Neural cell (in vitro differentiated cells): Measurements from ENCODE around the gene CYP26B1. TPM values are rescaled to one million over a fixed set of nuclear protein-coding genes. Genes with fewer than 3 reads are reported as not detected.

Experiments used
- H2AFZ ChIP-seq: fragments of 200-600, 300-800 bp; sonication (generic), shearing (Covaris generic); 2 replicates; pipeline ENCODE4 v1.6.0; 2014; ENCODE audit warnings: low read depth, mild to moderate bottlenecking, antibody characterized with exemption, low read length, moderate library complexity
- H3F3A ChIP-seq: fragments of 200-600 bp; shearing (Covaris generic); 2 replicates; pipeline ENCODE4 v1.6.1; 2016; ENCODE audit warnings: mild to moderate bottlenecking, moderate library complexity, mixed read lengths, antibody characterized with exemption, low read length; ENCODE audit not compliant: insufficient read depth, poor library complexity, severe bottlenecking
- H3K27ac ChIP-seq: fragments of 200-600, 300-800 bp; sonication (generic), shearing (Covaris generic); 2 replicates; pipeline ENCODE4 v1.5.1; 2014; ENCODE audit warnings: mild to moderate bottlenecking, low read length, moderate library complexity
- H3K27me3 ChIP-seq: fragments of 300-800, 200-600 bp; sonication (generic), shearing (Covaris generic); 2 replicates; pipeline ENCODE4 v1.6.0; 2014; ENCODE audit warnings: mild to moderate bottlenecking, low read depth, low read length, moderate library complexity; ENCODE audit not compliant: insufficient read depth
- H3K36me3 ChIP-seq: fragments of 300-800, 200-600 bp; sonication (generic), shearing (Covaris generic); 2 replicates; pipeline ENCODE4 v1.5.1; 2014; ENCODE audit warnings: mild to moderate bottlenecking, antibody characterized with exemption, low read length, moderate library complexity; ENCODE audit not compliant: insufficient read depth
- H3K4me2 ChIP-seq: fragments of 300-800, 200-600 bp; sonication (generic), shearing (Covaris generic); 2 replicates; pipeline ENCODE4 v1.6.0; 2014; ENCODE audit warnings: mild to moderate bottlenecking, low read length
- H3K4me3 ChIP-seq: fragments of 300-800, 200-600 bp; sonication (generic), shearing (Covaris generic); 2 replicates; pipeline ENCODE4 v1.5.1; 2014; ENCODE audit warnings: mild to moderate bottlenecking, low read length, moderate library complexity
- H3K79me2 ChIP-seq: fragments of 200-600 bp; shearing (Covaris generic); replicated peaks from 2 replicates; pipeline ENCODE4 v1.6.0; 2014; ENCODE audit warnings: mild to moderate bottlenecking, low read length, moderate library complexity; ENCODE audit not compliant: insufficient read depth
- H3K9ac ChIP-seq: fragments of 300-800, 200-600 bp; sonication (generic), shearing (Covaris generic); 2 replicates; pipeline ENCODE4 v1.6.1; 2016; ENCODE audit warnings: mild to moderate bottlenecking, low read length, mixed read lengths
- H3K9me2 ChIP-seq: fragments of 200-600 bp; shearing (Covaris generic); 2 replicates; pipeline ENCODE4 v1.6.1; 2016; ENCODE audit warnings: mild to moderate bottlenecking, low read length, mixed read lengths; ENCODE audit not compliant: insufficient read depth
- H3K9me3 ChIP-seq: fragments of 200-600, 300-800 bp; sonication (generic), shearing (Covaris generic); 2 replicates; pipeline ENCODE4 v1.6.1; 2016; ENCODE audit warnings: mild to moderate bottlenecking, mixed run types, low read length, moderate library complexity, mixed read lengths
- H4K20me1 ChIP-seq: fragments of 200-600 bp; shearing (Covaris generic); 2 replicates; pipeline ENCODE4 v1.6.1; 2016; ENCODE audit warnings: mild to moderate bottlenecking, mixed run types; ENCODE audit not compliant: insufficient read depth
- EP300 ChIP-seq: fragments of 450-650 bp; conservative IDR thresholded peaks from 2 replicates; pipeline ENCODE4 v1.6.1; 2014; ENCODE audit warnings: antibody characterized with exemption, mild to moderate bottlenecking, moderate library complexity; ENCODE audit not compliant: poor library complexity, severe bottlenecking
- EZH2 ChIP-seq: fragments of 200-600, 300-800 bp; shearing (Covaris generic), sonication (generic); IDR thresholded peaks from 2 replicates; pipeline ENCODE4 v1.6.1; 2014; ENCODE audit warnings: antibody characterized with exemption, low read length, borderline replicate concordance, mild to moderate bottlenecking; ENCODE audit not compliant: insufficient read depth, poor library complexity, severe bottlenecking
- MXI1 ChIP-seq: fragments of 450-650 bp; conservative IDR thresholded peaks from 2 replicates; pipeline ENCODE4 v1.6.1; 2014; ENCODE audit warnings: antibody characterized with exemption, mild to moderate bottlenecking; ENCODE audit not compliant: poor library complexity, severe bottlenecking
- POLR2AphosphoS5 ChIP-seq: IDR thresholded peaks from 2 replicates; pipeline ENCODE4 v1.6.1; 2012
- RAD21 ChIP-seq: fragments of 450-650 bp; conservative IDR thresholded peaks from 2 replicates; pipeline ENCODE4 v1.6.1; 2014; ENCODE audit warnings: antibody characterized with exemption, mild to moderate bottlenecking, moderate library complexity
- SMC3 ChIP-seq: fragments of 450-650 bp; conservative IDR thresholded peaks from 2 replicates; pipeline ENCODE4 v1.6.1; 2014; ENCODE audit warnings: antibody characterized with exemption, mild to moderate bottlenecking, moderate library complexity; ENCODE audit not compliant: poor library complexity
- TAF1 ChIP-seq: IDR thresholded peaks from 2 replicates; pipeline ENCODE4 v1.6.1; 2012; ENCODE audit warnings: low read depth
- polyA plus RNA-seq: library from polyadenylated mRNA; depleted of rRNA; stranded (reverse); fragments of >200 nt; gene quantifications from 2 replicates; pipeline ENCODE4 v1.2.3, GENCODE V29; 2014
- TF ChIP-seq, protein P1 (sequence below): fragments of 450-650 bp; IDR thresholded peaks from 2 replicates; pipeline ENCODE4 v1.5.1; 2014; ENCODE audit warnings: antibody characterized with exemption, mild to moderate bottlenecking, moderate library complexity; ENCODE audit not compliant: poor library complexity, severe bottlenecking
- TF ChIP-seq, protein P2 (sequence below): IDR thresholded peaks from 2 replicates; pipeline ENCODE4 v1.6.1; 2012; ENCODE audit warnings: borderline replicate concordance

CYP26B1 gene
- polyA plus RNA-seq, 1 donor from 2014 or later = 0.83 TPM

DNA sequence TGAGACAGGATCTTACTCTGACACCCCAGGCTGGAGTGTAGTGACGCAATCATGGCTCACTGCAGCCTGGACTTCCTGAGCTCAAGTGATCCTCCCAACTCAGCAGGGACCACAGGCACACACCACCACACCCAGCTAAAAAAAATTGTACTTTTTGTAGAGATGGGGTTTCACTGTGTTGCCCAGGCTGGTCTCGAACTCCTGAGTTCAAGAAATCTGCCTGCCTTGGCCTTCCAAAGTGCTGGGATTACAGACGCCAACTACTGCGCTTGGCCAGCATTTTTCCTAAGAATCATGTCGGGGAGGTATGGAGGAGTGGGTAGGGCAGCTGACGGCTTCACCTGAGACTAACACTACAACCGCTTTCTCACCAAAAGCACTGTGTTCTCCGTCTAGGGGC, 50.4 kb downstream of the CYP26B1 start (continued):
- TF ChIP-seq SMC3 (no peak), MXI1 (no peak)

DNA sequence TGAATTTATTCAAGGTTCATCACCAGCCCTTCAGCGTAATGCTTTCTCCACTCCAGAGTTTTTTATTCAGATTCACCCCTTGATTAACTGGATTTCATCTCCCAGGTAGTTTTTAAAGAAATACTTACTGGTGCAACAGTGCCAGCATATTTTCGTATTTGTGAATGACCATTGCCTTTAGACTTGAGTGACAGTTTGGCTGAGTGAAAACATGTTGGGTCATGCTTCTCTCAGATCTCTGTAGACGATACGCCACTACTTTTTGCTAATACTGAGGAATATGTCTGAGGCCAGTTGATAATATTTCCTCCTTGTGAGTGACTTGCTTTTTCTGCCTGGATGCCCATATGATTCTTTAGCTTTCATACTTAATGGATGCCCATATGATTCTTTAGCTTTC, 51.5 kb downstream of the CYP26B1 start:
- Histone ChIP-seq H4K20me1 (no peaks in the 10 kb centered on the region), H3K79me2 (no peaks in the 10 kb centered on the region), H3K36me3 (no peaks in the 10 kb centered on the region), H3K9ac (no peak overlapping the region), H3F3A (no peaks in the 10 kb centered on the region), H2AFZ (no peak overlapping the region), H3K9me3 (no peaks in the 10 kb centered on the region), H3K27me3 (no peaks in the 10 kb centered on the region), H3K4me3 (no peak overlapping the region), H3K4me2 (no peak overlapping the region), H3K9me2 (no peaks in the 10 kb centered on the region), H3K27ac (no peak overlapping the region)
- TF ChIP-seq SMC3 = no peak
- TF ChIP-seq MXI1 = no peak
- TF ChIP-seq RAD21 = no peak
- no peak for TF ChIP-seq TAF1
- no peak for TF ChIP-seq POLR2AphosphoS5
- TF ChIP-seq, protein P1, sequence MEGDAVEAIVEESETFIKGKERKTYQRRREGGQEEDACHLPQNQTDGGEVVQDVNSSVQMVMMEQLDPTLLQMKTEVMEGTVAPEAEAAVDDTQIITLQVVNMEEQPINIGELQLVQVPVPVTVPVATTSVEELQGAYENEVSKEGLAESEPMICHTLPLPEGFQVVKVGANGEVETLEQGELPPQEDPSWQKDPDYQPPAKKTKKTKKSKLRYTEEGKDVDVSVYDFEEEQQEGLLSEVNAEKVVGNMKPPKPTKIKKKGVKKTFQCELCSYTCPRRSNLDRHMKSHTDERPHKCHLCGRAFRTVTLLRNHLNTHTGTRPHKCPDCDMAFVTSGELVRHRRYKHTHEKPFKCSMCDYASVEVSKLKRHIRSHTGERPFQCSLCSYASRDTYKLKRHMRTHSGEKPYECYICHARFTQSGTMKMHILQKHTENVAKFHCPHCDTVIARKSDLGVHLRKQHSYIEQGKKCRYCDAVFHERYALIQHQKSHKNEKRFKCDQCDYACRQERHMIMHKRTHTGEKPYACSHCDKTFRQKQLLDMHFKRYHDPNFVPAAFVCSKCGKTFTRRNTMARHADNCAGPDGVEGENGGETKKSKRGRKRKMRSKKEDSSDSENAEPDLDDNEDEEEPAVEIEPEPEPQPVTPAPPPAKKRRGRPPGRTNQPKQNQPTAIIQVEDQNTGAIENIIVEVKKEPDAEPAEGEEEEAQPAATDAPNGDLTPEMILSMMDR = no peak

DNA sequence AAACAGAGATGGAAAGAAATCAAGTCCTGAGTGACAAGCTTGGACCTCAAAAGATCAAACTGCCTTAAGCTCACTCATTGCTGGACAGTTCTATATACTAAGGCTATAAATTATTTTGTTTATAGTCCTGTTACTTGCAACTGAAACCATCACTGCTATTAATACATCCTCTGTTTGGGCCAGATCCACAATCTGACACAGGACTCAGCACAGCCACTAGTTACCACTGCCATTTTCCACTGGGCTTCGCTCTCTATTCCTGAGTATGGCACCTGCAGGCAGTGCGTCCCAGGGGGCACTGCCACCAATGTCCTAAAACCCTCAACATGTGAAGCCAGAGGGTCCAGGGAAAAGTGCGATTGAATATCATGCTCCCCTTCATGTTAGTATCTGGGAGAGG, 52.3 kb downstream of the CYP26B1 start:
- Histone ChIP-seq H3K9me2 (no peaks in the 10 kb centered on the region), H3K27ac (no peak overlapping the region), H3K79me2 (no peaks in the 10 kb centered on the region), H3K4me2 (no peak overlapping the region), H3K36me3 (no peaks in the 10 kb centered on the region), H4K20me1 (no peaks in the 10 kb centered on the region), H3K4me3 (no peak overlapping the region), H3F3A (no peaks in the 10 kb centered on the region), H3K9ac (no peak overlapping the region), H3K9me3 (no peaks in the 10 kb centered on the region), H2AFZ (no peak overlapping the region), H3K27me3 (no peaks in the 10 kb centered on the region)
- TF ChIP-seq POLR2AphosphoS5 (no peak), EP300 (no peak), MXI1 (no peak), TAF1 (no peak), EZH2 (no peak), SMC3 (no peak), RAD21 (no peak)
- TF ChIP-seq, protein P1 = no peak
- TF ChIP-seq, protein P2, sequence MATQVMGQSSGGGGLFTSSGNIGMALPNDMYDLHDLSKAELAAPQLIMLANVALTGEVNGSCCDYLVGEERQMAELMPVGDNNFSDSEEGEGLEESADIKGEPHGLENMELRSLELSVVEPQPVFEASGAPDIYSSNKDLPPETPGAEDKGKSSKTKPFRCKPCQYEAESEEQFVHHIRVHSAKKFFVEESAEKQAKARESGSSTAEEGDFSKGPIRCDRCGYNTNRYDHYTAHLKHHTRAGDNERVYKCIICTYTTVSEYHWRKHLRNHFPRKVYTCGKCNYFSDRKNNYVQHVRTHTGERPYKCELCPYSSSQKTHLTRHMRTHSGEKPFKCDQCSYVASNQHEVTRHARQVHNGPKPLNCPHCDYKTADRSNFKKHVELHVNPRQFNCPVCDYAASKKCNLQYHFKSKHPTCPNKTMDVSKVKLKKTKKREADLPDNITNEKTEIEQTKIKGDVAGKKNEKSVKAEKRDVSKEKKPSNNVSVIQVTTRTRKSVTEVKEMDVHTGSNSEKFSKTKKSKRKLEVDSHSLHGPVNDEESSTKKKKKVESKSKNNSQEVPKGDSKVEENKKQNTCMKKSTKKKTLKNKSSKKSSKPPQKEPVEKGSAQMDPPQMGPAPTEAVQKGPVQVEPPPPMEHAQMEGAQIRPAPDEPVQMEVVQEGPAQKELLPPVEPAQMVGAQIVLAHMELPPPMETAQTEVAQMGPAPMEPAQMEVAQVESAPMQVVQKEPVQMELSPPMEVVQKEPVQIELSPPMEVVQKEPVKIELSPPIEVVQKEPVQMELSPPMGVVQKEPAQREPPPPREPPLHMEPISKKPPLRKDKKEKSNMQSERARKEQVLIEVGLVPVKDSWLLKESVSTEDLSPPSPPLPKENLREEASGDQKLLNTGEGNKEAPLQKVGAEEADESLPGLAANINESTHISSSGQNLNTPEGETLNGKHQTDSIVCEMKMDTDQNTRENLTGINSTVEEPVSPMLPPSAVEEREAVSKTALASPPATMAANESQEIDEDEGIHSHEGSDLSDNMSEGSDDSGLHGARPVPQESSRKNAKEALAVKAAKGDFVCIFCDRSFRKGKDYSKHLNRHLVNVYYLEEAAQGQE = no peak
